GM12878 (cell line): Measurements from ENCODE around the gene ZBTB7B. TPM values are rescaled to one million over a fixed set of nuclear protein-coding genes. Genes with fewer than 3 reads are reported as not detected.

Source experiments
- ATAC-seq: fragments of 200-7000 bp; cut with Tn5 transposase; 3 replicates; pipeline ENCODE4 v1.9.1; 2020; ENCODE audit warnings: mild to moderate bottlenecking, moderate library complexity
- BruUV-seq: library from RNA; stranded (reverse); fragments of 400-500 nt; replicated peaks from 2 replicates; lab custom pipeline; 2021; lab: Mats Ljungman, UMichigan
- CTCF ChIA-PET: fragments of 300-600 bp; sonication (Branson Sonifier 250); formaldehyde crosslinking; extraction: SDS; loops from one replicate; lab custom pipeline; 2021; ENCODE audit warnings: inconsistent platforms; lab: Yijun Ruan, JAX
- POLR2A ChIA-PET: fragments of 350-600 bp; formaldehyde crosslinking; extraction: SDS; loops from one replicate; lab custom pipeline; 2021; ENCODE audit warnings: inconsistent platforms; lab: Charles Lee
- RAD21 ChIA-PET: fragments of 300-600 bp; sonication (Branson Sonifier 250); formaldehyde crosslinking; loops from one replicate; lab custom pipeline; 2023; ENCODE audit warnings: antibody characterized with exemption; ENCODE audit not compliant: unreplicated experiment; lab: Charles Lee
- SMC1A ChIA-PET: fragments of 300-600 bp; sonication (Branson Sonifier 250); formaldehyde crosslinking; loops from one replicate; lab custom pipeline; 2023; ENCODE audit not compliant: unreplicated experiment, uncharacterized antibody; lab: Charles Lee
- DNase-seq: peaks from one replicate; pipeline ENCODE4 v3.0.0-alpha.2; 2011; ENCODE audit warnings: low read depth, low spot score
- FAIRE-seq: peaks from 3 replicates; lab custom pipeline; 2011; peaks lifted over from hg19 to GRCh38; lab: Jason Lieb, UNC
- H2AFZ ChIP-seq: 2 replicates; pipeline ENCODE4 v1.6.0; 2011; ENCODE audit warnings: low read depth, low read length, control low read depth; ENCODE audit not compliant: control insufficient read depth
- H3K27ac ChIP-seq: 2 replicates; pipeline ENCODE4 v1.5.1; 2011; ENCODE audit warnings: control low read depth; ENCODE audit not compliant: control insufficient read depth, insufficient read depth
- H3K27me3 ChIP-seq, 2 experiments: replicated peaks in 1 of 2; 2 replicates each; pipeline versions ENCODE4 v1.6.0 to v1.6.1; 2011; ENCODE audit warnings: low read length in 1 of 2; ENCODE audit not compliant: control insufficient read depth in 2 of 2, insufficient read depth in 2 of 2
- H3K36me3 ChIP-seq, 2 experiments: 2 replicates each; pipeline ENCODE4 v1.5.1; 2011; ENCODE audit warnings: low read length in 1 of 2; ENCODE audit not compliant: control insufficient read depth in 2 of 2, insufficient read depth in 2 of 2
- H3K4me1 ChIP-seq: 2 replicates; pipeline ENCODE4 v1.6.1; 2011; ENCODE audit warnings: mild to moderate bottlenecking, low read length, moderate library complexity, mixed read lengths; ENCODE audit not compliant: control insufficient read depth, insufficient read depth
- H3K4me2 ChIP-seq: 2 replicates; pipeline ENCODE4 v1.6.0; 2011; ENCODE audit warnings: control low read depth; ENCODE audit not compliant: control insufficient read depth, insufficient read depth
- H3K4me3 ChIP-seq: fragments of 200-600 bp; sonication (generic); 2 replicates; pipeline ENCODE4 v1.5.1; 2016
- H3K79me2 ChIP-seq: 2 replicates; pipeline ENCODE4 v1.6.0; 2011; ENCODE audit warnings: low read length; ENCODE audit not compliant: control insufficient read depth, insufficient read depth
- H3K9ac ChIP-seq: 2 replicates; pipeline ENCODE4 v1.8.0; 2011; ENCODE audit warnings: low read length, control low read depth, mixed read lengths; ENCODE audit not compliant: control insufficient read depth, insufficient read depth
- H3K9me3 ChIP-seq: replicated peaks from 3 replicates; pipeline ENCODE4 v1.5.1; 2011; ENCODE audit warnings: mild to moderate bottlenecking, low read length; ENCODE audit not compliant: control insufficient read depth, insufficient read depth
- H4K20me1 ChIP-seq: 2 replicates; pipeline ENCODE4 v1.6.0; 2011; ENCODE audit not compliant: control insufficient read depth, insufficient read depth
- ATF7 ChIP-seq: fragments of 450-650 bp; IDR thresholded peaks from 2 replicates; pipeline ENCODE4 v1.6.1; 2016; ENCODE audit warnings: low read depth, mild to moderate bottlenecking
- FOXM1 ChIP-seq: IDR thresholded peaks from 2 replicates; pipeline ENCODE4 v1.6.1; 2012; ENCODE audit warnings: low read depth, mild to moderate bottlenecking, inconsistent platforms, low read length, moderate library complexity
- RELA ChIP-seq: fragments of 450-650 bp; IDR thresholded peaks from 2 replicates; pipeline ENCODE4 v1.8.0; 2014; ENCODE audit warnings: borderline replicate concordance; ENCODE audit not compliant: partially characterized antibody
- TAF1 ChIP-seq: IDR thresholded peaks from 2 replicates; pipeline ENCODE4 v1.6.1; 2011; ENCODE audit warnings: mild to moderate bottlenecking, low read depth, low read length, borderline replicate concordance
- ZBED1 ChIP-seq: IDR thresholded peaks from 2 replicates; pipeline ENCODE4 v1.6.1; 2016; ENCODE audit warnings: borderline replicate concordance
- WGBS: methylation state at CpG from one replicate; pipeline ENCODE4 v1.1.6; 2016; ENCODE audit warnings: low lambda C conversion rate; ENCODE audit not compliant: insufficient replicate concordance, insufficient coverage; ENCODE audit errors: missing lambda C conversion rate; 5-methylcytosine and 5-hydroxymethylcytosine counted together
- in situ Hi-C: fragments of 300-500 bp; cut with MboI; formaldehyde crosslinking; loops from 9 replicates; pipeline ENCODE4 v1.14.3; 2018; ENCODE audit warnings: mixed read lengths
- intact Hi-C: fragments of 100-400 bp; cut with micrococcal nuclease; formaldehyde crosslinking; loops from one replicate; pipeline ENCODE4 v1.14.2; 2022; ENCODE audit not compliant: unreplicated experiment
- polyA plus RNA-seq, 11 experiments: library from polyadenylated mRNA; depleted of rRNA in 4 of 11; unstranded in 6 of 11; stranded (reverse) in 5 of 11; fragments of >200 nt; fragmentation: Nextera tagmentation in 4 of 11; fragmentation: Illumina TruSeq in 1 of 11; extraction: Ambion mirVana in 4 of 11; extraction: Trizol in 1 of 11; gene quantifications; 1 replicate in 1 of 11; 2 replicates in 10 of 11; pipeline versions ENCODE4 v1.2.1 to v1.2.3, GENCODE V29; 2011 to 2016; ENCODE audit warnings: inconsistent platforms in 2 of 11, missing spikeins in 2 of 11, low read depth in 1 of 11
- total RNA-seq, 4 experiments: library from RNA; depleted of rRNA in 3 of 4; stranded (reverse); fragments of >200 nt in 3 of 4; fragmentation: Illumina TruSeq in 1 of 4; extraction: Trizol in 1 of 4; gene quantifications; 2 replicates each; pipeline versions ENCODE4 v1.2.1 to v1.2.3, GENCODE V29; 2013 to 2021

ZBTB7B gene
- total and polyA plus RNA-seq, 10 of the 15 experiments (the other 5 are each of a cell fraction or from before 2014, with no cell fraction given): 0.11 to 44.9 (median 11.3) TPM

GRCh38 chr1:154969246-154969645 lies 33.4 kb upstream of the ZBTB7B start:
- no peaks in the 10 kb centered on the region for H4K20me1 ChIP-seq
- 70% methylated on average over 5 of the region's 5 CpGs for WGBS
- H3K9me3 ChIP-seq: no peaks in the 10 kb centered on the region
- H3K4me1 ChIP-seq: peaks cover 22% of the 10 kb centered on the region
- no peak overlapping the region for H3K27ac ChIP-seq
- SMC1A ChIA-PET: interaction anchor here (2.5 to 3.2 kb wide), 2 partner anchors 8 to 14 kb away, joined by 14 to 21 read pairs; partner anchors contain the start of genes PBXIP1 and PYGO2
- in situ Hi-C loops (no loop called here), intact Hi-C loops (no loop called here)
- H3K27me3 ChIP-seq: no peaks in the 10 kb centered on the region
- no peak overlapping the region for H3K4me3 ChIP-seq
- H3K9ac ChIP-seq: no peak overlapping the region
- no peak for ATAC-seq
- BruUV-seq: no TSS peak
- TF ChIP-seq FOXM1: no peak
- no peak for TF ChIP-seq ZBED1
- no peak for TF ChIP-seq TAF1
- TF ChIP-seq RELA: no peak
- TF ChIP-seq ATF7: no peak
- TF ChIP-seq, all 136 proteins: peak for 0
- DNase-seq (no peak), FAIRE-seq (no peak)
- POLR2A ChIA-PET: interaction anchor here (9.8 kb wide), 1 partner anchor 12 kb away, joined by 140 read pairs; the partner anchor contains the start of genes PBXIP1 and PYGO2
- H3K4me2 ChIP-seq: no peak overlapping the region; the same call in 1 of the 2 replicates
- H2AFZ ChIP-seq: no peak overlapping the region
- RAD21 ChIA-PET: interaction anchor here (0.9 to 2.5 kb wide), 3 partner anchors 14 to 91 kb away, joined by 3 to 16 read pairs (median 5); partner anchors contain the start of gene PBXIP1
- peaks cover 10 to 12% of the 10 kb centered on the region in 2 experiments; a peak in 3 of 4 replicates for H3K36me3 ChIP-seq
- CTCF ChIA-PET: interaction anchor here (20.6 kb wide), 1 partner anchor 28 kb away, joined by 226 read pairs; the partner anchor contains the start of genes LENEP and ZBTB7B
- H3K79me2 ChIP-seq: peaks cover 41% of the 10 kb centered on the region
